K562 (cell line): ENCODE measurements around the gene MAST1. TPM values are rescaled to one million over a fixed set of nuclear protein-coding genes. Genes with fewer than 3 reads are reported as not detected.

Source experiments
- ARHGAP35 ChIP-seq: fragments of 450-650 bp; IDR thresholded peaks from 2 replicates; pipeline ENCODE4 v1.6.1; 2018; ENCODE audit not compliant: partially characterized antibody
- CUX1 ChIP-seq: fragments of 200-800 bp; sonication (Bioruptor generic); IDR thresholded peaks from 2 replicates; pipeline ENCODE4 v1.6.1; 2016; ENCODE audit warnings: missing genetic modification characterization, missing compliant biosample characterization
- ESRRB ChIP-seq: fragments of 250-450 bp; sonication (Bioruptor Pico); IDR thresholded peaks from 2 replicates; pipeline ENCODE4 v1.5.0; 2020; ENCODE audit warnings: mild to moderate bottlenecking, moderate library complexity, borderline replicate concordance
- MEIS2 ChIP-seq: fragments of 450-650 bp; IDR thresholded peaks from 2 replicates; pipeline ENCODE4 v1.6.1; 2014; ENCODE audit warnings: mild to moderate bottlenecking; ENCODE audit not compliant: partially characterized antibody
- RHOXF2B ChIP-seq: fragments of 250-450 bp; sonication (Bioruptor Pico); conservative IDR thresholded peaks from 2 replicates; pipeline ENCODE4 v1.5.1; 2021
- SMARCA4 ChIP-seq: fragments of 450-650 bp; IDR thresholded peaks from 2 replicates; pipeline ENCODE4 v1.6.1; 2016
- XRCC3 ChIP-seq: fragments of 450-650 bp; IDR thresholded peaks from 2 replicates; pipeline ENCODE4 v1.6.1; 2017; ENCODE audit warnings: mild to moderate bottlenecking, moderate library complexity
- ZKSCAN3 ChIP-seq: fragments of 250-450 bp; sonication (Bioruptor Pico); IDR thresholded peaks from 2 replicates; pipeline ENCODE4 v1.4.0; 2020
- ZNF140 ChIP-seq: fragments of 250-450 bp; sonication (Bioruptor Pico); IDR thresholded peaks from 2 replicates; pipeline ENCODE4 v1.8.0; 2021; ENCODE audit warnings: moderate library complexity, mild to moderate bottlenecking, inconsistent platforms
- ZNF3 ChIP-seq: fragments of 250-450 bp; sonication (Bioruptor Pico); IDR thresholded peaks from 2 replicates; pipeline ENCODE4 v1.5.0; 2021; ENCODE audit warnings: mild to moderate bottlenecking, moderate library complexity
- ZNF445 ChIP-seq: fragments of 250-450 bp; sonication (Bioruptor Pico); IDR thresholded peaks from 2 replicates; pipeline ENCODE4 v1.4.0; 2020; ENCODE audit warnings: low read depth, mild to moderate bottlenecking, moderate library complexity
- polyA plus RNA-seq, 8 experiments: library from polyadenylated mRNA; depleted of rRNA in 4 of 8; stranded (reverse) in 5 of 8; unstranded in 3 of 8; fragments of >200 nt; fragmentation: Nextera tagmentation in 2 of 8; fragmentation: Illumina TruSeq in 1 of 8; extraction: Ambion mirVana in 2 of 8; extraction: Trizol in 1 of 8; gene quantifications; 2 replicates each; pipeline versions ENCODE4 v1.2.1 to v1.2.3, GENCODE V29; 2011 to 2014; ENCODE audit warnings: inconsistent platforms in 1 of 8, missing spikeins in 1 of 8
- total RNA-seq, 7 experiments: library from RNA; depleted of rRNA in 6 of 7; stranded (reverse); fragments of >200 nt in 6 of 7; fragmentation: Illumina TruSeq in 2 of 7; extraction: Trizol in 2 of 7; gene quantifications; 2 replicates each; pipeline versions ENCODE4 v1.2.1 to v1.2.3, GENCODE V29; 2011 to 2021; ENCODE audit warnings: low replicate concordance in 1 of 7
- TF ChIP-seq, protein P1 (sequence below): fragments of 450-650 bp; IDR thresholded peaks from 2 replicates; pipeline ENCODE4 v1.7.0; 2016; ENCODE audit warnings: borderline replicate concordance
- TF ChIP-seq, protein P2 (sequence below): sonication (generic); formaldehyde crosslinking; IDR thresholded peaks from 2 replicates; pipeline ENCODE4 v1.4.0; 2020; ENCODE audit warnings: mild to moderate bottlenecking, missing genetic modification reagents
- TF ChIP-seq, protein P3 (sequence below): IDR thresholded peaks from 2 replicates; pipeline ENCODE4 v1.6.1; 2016; ENCODE audit warnings: missing genetic modification characterization, missing compliant biosample characterization
- TF ChIP-seq, protein P4 (sequence below): fragments of 450-650 bp; IDR thresholded peaks from 2 replicates; pipeline ENCODE4 v1.6.1; 2016; ENCODE audit warnings: low read depth, mild to moderate bottlenecking, moderate library complexity

Gene MAST1
- total and polyA plus RNA-seq, 9 of the 15 experiments (the other 6 are each of a cell fraction or from before 2014, with no cell fraction given): 0.48 to 10.3 (median 3.9) TPM

DNA sequence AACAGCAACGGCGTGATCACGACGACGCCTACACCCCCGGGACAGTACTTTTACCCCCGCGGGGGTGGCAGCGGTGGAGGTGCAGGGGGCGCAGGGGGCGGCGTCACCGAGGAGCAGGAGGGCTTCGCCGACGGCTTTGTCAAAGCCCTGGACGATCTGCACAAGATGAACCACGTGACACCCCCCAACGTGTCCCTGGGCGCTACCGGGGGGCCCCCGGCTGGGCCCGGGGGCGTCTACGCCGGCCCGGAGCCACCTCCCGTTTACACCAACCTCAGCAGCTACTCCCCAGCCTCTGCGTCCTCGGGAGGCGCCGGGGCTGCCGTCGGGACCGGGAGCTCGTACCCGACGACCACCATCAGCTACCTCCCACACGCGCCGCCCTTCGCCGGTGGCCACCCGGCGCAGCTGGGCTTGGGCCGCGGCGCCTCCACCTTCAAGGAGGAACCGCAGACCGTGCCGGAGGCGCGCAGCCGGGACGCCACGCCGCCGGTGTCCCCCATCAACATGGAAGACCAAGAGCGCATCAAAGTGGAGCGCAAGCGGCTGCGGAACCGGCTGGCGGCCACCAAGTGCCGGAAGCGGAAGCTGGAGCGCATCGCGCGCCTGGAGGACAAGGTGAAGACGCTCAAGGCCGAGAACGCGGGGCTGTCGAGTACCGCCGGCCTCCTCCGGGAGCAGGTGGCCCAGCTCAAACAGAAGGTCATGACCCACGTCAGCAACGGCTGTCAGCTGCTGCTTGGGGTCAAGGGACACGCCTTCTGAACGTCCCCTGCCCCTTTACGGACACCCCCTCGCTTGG lies 46.1 kb upstream of the MAST1 start (continued):
- TF ChIP-seq, protein P1, sequence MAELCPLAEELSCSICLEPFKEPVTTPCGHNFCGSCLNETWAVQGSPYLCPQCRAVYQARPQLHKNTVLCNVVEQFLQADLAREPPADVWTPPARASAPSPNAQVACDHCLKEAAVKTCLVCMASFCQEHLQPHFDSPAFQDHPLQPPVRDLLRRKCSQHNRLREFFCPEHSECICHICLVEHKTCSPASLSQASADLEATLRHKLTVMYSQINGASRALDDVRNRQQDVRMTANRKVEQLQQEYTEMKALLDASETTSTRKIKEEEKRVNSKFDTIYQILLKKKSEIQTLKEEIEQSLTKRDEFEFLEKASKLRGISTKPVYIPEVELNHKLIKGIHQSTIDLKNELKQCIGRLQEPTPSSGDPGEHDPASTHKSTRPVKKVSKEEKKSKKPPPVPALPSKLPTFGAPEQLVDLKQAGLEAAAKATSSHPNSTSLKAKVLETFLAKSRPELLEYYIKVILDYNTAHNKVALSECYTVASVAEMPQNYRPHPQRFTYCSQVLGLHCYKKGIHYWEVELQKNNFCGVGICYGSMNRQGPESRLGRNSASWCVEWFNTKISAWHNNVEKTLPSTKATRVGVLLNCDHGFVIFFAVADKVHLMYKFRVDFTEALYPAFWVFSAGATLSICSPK: no peak
- TF ChIP-seq ZKSCAN3 (no peak), MEIS2 (no peak), RHOXF2B (CRISPR knock-in tag) (no peak), CUX1 (no peak), ZNF3 (CRISPR knock-in tag) (no peak), SMARCA4 (no peak), ZNF445 (CRISPR knock-in tag) (no peak), ARHGAP35 (no peak), XRCC3 (no peak), ZNF140 (CRISPR knock-in tag) (no peak), ESRRB (no peak)
- TF ChIP-seq, protein P2, sequence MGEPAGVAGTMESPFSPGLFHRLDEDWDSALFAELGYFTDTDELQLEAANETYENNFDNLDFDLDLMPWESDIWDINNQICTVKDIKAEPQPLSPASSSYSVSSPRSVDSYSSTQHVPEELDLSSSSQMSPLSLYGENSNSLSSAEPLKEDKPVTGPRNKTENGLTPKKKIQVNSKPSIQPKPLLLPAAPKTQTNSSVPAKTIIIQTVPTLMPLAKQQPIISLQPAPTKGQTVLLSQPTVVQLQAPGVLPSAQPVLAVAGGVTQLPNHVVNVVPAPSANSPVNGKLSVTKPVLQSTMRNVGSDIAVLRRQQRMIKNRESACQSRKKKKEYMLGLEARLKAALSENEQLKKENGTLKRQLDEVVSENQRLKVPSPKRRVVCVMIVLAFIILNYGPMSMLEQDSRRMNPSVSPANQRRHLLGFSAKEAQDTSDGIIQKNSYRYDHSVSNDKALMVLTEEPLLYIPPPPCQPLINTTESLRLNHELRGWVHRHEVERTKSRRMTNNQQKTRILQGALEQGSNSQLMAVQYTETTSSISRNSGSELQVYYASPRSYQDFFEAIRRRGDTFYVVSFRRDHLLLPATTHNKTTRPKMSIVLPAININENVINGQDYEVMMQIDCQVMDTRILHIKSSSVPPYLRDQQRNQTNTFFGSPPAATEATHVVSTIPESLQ: no peak
- TF ChIP-seq, protein P3, sequence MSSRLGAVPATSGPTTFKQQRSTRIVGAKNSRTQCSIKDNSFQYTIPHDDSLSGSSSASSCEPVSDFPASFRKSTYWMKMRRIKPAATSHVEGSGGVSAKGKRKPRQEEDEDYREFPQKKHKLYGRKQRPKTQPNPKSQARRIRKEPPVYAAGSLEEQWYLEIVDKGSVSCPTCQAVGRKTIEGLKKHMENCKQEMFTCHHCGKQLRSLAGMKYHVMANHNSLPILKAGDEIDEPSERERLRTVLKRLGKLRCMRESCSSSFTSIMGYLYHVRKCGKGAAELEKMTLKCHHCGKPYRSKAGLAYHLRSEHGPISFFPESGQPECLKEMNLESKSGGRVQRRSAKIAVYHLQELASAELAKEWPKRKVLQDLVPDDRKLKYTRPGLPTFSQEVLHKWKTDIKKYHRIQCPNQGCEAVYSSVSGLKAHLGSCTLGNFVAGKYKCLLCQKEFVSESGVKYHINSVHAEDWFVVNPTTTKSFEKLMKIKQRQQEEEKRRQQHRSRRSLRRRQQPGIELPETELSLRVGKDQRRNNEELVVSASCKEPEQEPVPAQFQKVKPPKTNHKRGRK: no peak
- TF ChIP-seq, protein P4, sequence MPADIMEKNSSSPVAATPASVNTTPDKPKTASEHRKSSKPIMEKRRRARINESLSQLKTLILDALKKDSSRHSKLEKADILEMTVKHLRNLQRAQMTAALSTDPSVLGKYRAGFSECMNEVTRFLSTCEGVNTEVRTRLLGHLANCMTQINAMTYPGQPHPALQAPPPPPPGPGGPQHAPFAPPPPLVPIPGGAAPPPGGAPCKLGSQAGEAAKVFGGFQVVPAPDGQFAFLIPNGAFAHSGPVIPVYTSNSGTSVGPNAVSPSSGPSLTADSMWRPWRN: no peak
